Uterus (tissue), 4 donors: ENCODE measurements around the gene SP1. TPM values are rescaled to one million over a fixed set of nuclear protein-coding genes. Genes with fewer than 3 reads are reported as not detected.
"Not testable (repeated sequence)": the region's sequence is repeated elsewhere in the genome, so short reads cannot be mapped to it uniquely, and the experiment has no call there.

Experiments
- DNase-seq, 2 donors: peaks; one replicate each; pipeline ENCODE4 v3.0.0-alpha.2; 2019 to 2020
- H3K27ac ChIP-seq, 2 donors: fragments of 200-600 bp; sonication (generic); 1 replicate in 1 of 2; 2 replicates in 1 of 2; pipeline ENCODE4 v1.5.1; 2016 to 2018
- H3K27me3 ChIP-seq, 2 donors: fragments of 200-600 bp; sonication (generic); one replicate each; pipeline ENCODE4 v1.5.1; 2018 to 2019; ENCODE audit warnings: control low read depth in 1 of 2
- H3K36me3 ChIP-seq, 2 donors: fragments of 200-600 bp; sonication (generic); one replicate each; pipeline ENCODE4 v1.5.1; 2019; ENCODE audit warnings: control low read depth in 1 of 2
- H3K4me1 ChIP-seq, 2 donors: fragments of 200-600 bp; sonication (generic); one replicate each; pipeline ENCODE4 v1.5.1; 2018 to 2019; ENCODE audit warnings: control low read depth in 1 of 2
- H3K4me3 ChIP-seq, 2 donors: fragments of 200-600 bp; sonication (generic); 1 replicate in 1 of 2; 2 replicates in 1 of 2; pipeline ENCODE4 v1.5.1; 2018 to 2019; ENCODE audit warnings: mild to moderate bottlenecking in 1 of 2
- H3K9me3 ChIP-seq, 2 donors: fragments of 200-600 bp; sonication (generic); one replicate each; pipeline ENCODE4 v1.5.1; 2019; ENCODE audit warnings: control low read depth in 1 of 2
- POLR2A ChIP-seq, 2 donors: fragments of 450-650 bp; IDR thresholded peaks; one replicate each; pipeline ENCODE4 v1.6.1; 2016; ENCODE audit warnings: antibody characterized with exemption in 2 of 2, mild to moderate bottlenecking in 1 of 2, moderate library complexity in 1 of 2
- intact Hi-C: fragments of 100-400 bp; cut with DNase I; formaldehyde crosslinking; loops from one replicate; pipeline ENCODE4 v1.15.1; 2023; ENCODE audit warnings: low total_unique reads
- total RNA-seq, 4 donors: library from RNA; depleted of rRNA in 3 of 4; stranded (reverse); fragments of >200 nt in 3 of 4; gene quantifications; one replicate each; pipeline versions ENCODE4 v1.1.0 to v1.2.4, GENCODE V29; 2014 to 2023
- TF ChIP-seq, protein P1 (sequence below), 4 experiments: fragments of 200-600 bp in 2 of 4; fragments of 450-650 bp in 2 of 4; sonication (generic) in 2 of 4; IDR thresholded peaks; one replicate each; pipeline ENCODE4 v1.5.1; 2016 to 2019; ENCODE audit warnings: antibody characterized with exemption in 4 of 4, mild to moderate bottlenecking in 2 of 4, moderate library complexity in 1 of 4
- donor health status: DM: yes; HTN: yes; CAD: no.

Gene SP1
- 100 to 1,000 TPM in 2 of 4 donors, 10 to 100 TPM in 2; 58.8 to 127 (median 90.7) TPM for total RNA-seq

DNA sequence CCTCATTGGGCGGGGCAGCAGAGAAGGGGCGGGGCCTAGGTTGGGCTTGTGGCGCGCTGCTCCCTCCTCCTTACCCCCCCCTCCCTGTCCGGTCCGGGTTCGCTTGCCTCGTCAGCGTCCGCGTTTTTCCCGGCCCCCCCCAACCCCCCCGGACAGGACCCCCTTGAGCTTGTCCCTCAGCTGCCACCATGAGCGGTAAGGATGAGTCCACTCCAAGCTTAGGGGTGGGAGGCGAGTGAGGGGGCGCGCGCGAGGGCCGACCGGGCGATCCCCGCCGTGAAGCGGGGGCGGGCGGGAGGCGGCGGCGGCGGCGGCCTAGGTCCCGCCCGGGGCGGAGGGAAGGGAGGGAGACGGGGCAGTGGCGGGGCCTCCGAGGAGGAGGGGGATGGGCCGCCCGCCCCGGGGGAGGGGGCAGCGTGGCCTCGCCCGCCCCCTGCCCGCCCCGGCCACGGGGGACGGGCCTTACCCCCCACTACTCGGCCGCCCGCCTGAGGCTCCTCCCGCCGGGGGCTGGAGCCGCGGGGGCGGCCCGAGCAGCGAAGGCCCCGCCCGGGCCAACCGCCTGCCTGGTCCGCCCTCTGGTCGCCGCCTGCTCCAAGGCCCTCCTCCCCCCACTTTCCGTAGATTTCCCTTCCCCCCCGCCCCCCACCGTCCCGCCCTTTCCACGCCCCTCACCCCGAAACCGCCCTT, at the start of gene SP1:
Gene SP1 (plus strand): TSS at position 73 of the 690 bp plus-strand sequence. CDS start 116 bp downstream, at position 189.
- peak in 1 of 2 donors; percentile 82 for TF ChIP-seq POLR2A (IDR thresholded peaks at IDR 0.05)
- TF ChIP-seq, protein P1, sequence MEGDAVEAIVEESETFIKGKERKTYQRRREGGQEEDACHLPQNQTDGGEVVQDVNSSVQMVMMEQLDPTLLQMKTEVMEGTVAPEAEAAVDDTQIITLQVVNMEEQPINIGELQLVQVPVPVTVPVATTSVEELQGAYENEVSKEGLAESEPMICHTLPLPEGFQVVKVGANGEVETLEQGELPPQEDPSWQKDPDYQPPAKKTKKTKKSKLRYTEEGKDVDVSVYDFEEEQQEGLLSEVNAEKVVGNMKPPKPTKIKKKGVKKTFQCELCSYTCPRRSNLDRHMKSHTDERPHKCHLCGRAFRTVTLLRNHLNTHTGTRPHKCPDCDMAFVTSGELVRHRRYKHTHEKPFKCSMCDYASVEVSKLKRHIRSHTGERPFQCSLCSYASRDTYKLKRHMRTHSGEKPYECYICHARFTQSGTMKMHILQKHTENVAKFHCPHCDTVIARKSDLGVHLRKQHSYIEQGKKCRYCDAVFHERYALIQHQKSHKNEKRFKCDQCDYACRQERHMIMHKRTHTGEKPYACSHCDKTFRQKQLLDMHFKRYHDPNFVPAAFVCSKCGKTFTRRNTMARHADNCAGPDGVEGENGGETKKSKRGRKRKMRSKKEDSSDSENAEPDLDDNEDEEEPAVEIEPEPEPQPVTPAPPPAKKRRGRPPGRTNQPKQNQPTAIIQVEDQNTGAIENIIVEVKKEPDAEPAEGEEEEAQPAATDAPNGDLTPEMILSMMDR (IDR thresholded peaks at IDR 0.05), result no peak
- Histone ChIP-seq H3K27ac (peak within 1 kb of the TSS; percentile 100), H3K27me3 (no peaks in the 10 kb centered on the region), H3K4me1 (peaks cover 10 to 27% of the 10 kb centered on the region in 2 donors), H3K9me3 (no peaks in the 10 kb centered on the region), H3K4me3 (peak within 1 kb of the TSS; percentile 71 to 90), H3K36me3 (no peaks in the 10 kb centered on the region)
- intact Hi-C loops, result no loop called here
- peak; percentile 90 to 93 for DNase-seq

DNA sequence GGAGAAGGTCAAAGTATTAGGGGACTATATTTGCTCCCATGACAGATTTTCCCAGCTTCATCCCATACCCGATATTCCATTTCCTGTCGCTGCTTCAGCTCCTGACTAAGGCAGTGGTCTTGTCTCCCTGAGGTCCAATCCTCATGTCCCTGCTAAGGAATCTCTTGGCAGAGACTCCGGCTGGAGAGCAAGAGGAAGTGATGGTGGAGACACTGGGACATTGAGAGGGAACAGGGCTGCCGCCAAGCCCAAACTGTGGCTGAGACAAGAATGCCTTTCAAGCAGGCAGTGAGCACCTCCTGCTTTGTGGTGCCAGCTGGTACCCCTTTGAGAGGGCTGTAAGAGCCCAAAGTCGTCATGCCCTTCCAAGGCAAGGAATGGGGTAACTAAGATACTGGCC, 49.3 kb upstream of the SP1 start:
- TF ChIP-seq POLR2A (IDR thresholded peaks at IDR 0.05), result no peak
- no peak for DNase-seq
- intact Hi-C loops, result no loop called here
- Histone ChIP-seq H3K27me3 (no peaks in the 10 kb centered on the region), H3K36me3 (no peaks in the 10 kb centered on the region), H3K4me3 (no peak overlapping the region), H3K4me1 (no peaks in the 10 kb centered on the region), H3K27ac (no peak overlapping the region), H3K9me3 (no peaks in the 10 kb centered on the region)

DNA sequence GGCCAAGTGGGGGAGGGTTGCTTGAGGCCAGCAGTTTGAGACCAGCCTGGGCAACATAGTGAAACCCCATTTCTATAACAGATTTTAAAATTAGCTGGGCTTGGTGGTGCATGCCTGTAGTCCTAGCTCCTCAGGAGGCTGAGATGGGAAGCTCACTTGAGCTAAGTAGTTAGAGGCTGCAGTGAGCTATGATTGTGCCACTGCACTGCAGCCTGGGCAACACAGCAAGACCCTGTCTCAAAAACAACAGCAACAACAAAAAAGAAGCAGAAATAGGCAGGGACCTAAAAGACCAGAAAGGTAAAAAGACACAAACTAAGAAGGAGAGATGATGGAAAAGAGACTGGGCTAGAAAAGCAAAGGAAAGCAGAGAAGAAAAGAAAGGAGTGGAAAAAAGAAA, 47.6 kb upstream of the SP1 start:
- H3K27me3 ChIP-seq, DNase-seq, intact Hi-C loops, H3K27ac ChIP-seq, H3K9me3 ChIP-seq, H3K4me3 ChIP-seq, H3K36me3 ChIP-seq, H3K4me1 ChIP-seq: not testable (repeated sequence)

DNA sequence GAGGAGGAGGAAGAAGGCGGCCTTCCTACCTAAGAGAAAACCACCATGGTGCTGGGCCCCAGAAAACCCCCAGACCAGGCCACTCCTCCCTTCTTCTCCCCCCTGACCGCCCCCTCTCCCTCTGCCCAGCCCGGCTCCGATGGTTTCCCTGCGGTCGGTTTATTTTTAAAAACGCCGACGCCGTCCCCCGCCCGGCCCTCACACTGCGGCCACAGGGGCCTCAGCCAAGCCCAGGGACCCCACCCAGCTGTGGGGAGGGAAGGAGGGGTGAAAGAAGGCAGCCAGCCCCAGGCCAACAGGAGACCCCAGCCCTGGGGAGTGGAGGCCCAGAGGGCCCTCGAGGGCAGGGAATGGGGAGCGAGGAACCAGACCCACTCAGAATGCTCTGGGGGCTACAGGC, 47.2 kb upstream of the SP1 start:
- TF ChIP-seq, protein P1 (IDR thresholded peaks at IDR 0.05), result no peak
- no peak for TF ChIP-seq POLR2A (IDR thresholded peaks at IDR 0.05)
- no peaks in the 10 kb centered on the region for H3K36me3 ChIP-seq
- no peak for DNase-seq
- H3K4me3 ChIP-seq, result no peak overlapping the region
- no peaks in the 10 kb centered on the region for H3K27me3 ChIP-seq
- H3K27ac ChIP-seq, result no peak overlapping the region
- no peaks in the 10 kb centered on the region for H3K4me1 ChIP-seq
- intact Hi-C loops, result no loop called here
- H3K9me3 ChIP-seq, result no peaks in the 10 kb centered on the region

DNA sequence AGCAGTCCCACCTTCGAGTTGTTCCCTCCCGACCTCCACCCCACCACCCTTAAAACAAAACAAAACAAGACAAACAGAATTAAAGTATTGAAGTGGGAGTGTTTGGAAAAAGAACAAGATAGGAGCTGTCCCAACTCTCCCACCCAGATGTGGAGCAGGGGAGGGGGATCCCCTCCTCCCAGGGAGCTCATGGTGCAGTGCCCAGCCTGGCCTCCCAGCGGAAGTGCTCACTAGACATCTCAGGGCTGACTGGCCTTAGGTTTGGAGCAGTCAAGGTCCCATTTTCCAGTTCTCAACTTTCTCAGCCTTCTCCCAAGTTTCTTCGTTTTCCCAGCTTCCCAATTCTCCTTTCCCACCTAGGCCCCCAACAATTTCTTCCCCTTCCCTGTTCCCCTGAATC, 46.7 kb upstream of the SP1 start:
- Histone ChIP-seq H3K36me3 (no peaks in the 10 kb centered on the region), H3K27ac (no peak overlapping the region), H3K4me1 (no peaks in the 10 kb centered on the region), H3K9me3 (no peaks in the 10 kb centered on the region), H3K4me3 (no peak overlapping the region), H3K27me3 (no peaks in the 10 kb centered on the region)
- intact Hi-C loops, result no loop called here
- DNase-seq, result no peak
- TF ChIP-seq, protein P1 (IDR thresholded peaks at IDR 0.05), result no peak
- TF ChIP-seq POLR2A (IDR thresholded peaks at IDR 0.05), result no peak

DNA sequence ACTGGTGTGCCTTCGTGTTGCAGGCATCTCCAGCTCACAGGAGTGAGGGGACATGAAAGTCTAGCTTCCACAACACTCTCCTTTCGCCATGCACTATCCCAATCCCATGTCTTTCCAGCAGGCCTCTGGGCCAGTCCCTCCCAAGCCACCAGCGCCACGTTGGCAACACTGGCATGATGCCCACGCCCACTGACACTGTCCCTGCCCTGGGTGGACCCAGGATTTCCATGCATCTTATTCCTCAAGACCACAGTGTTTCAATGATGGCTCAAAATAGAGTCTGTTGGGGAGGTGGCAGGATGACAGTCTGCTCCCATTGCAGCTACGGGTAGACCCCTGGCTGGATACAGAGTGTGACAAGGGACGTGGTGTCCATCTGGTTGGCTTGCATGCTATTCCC, 46.1 kb upstream of the SP1 start:
- Histone ChIP-seq H3K9me3 (no peaks in the 10 kb centered on the region), H3K4me3 (no peak overlapping the region), H3K4me1 (no peaks in the 10 kb centered on the region), H3K27ac (no peak overlapping the region), H3K36me3 (no peaks in the 10 kb centered on the region), H3K27me3 (no peaks in the 10 kb centered on the region)
- TF ChIP-seq, protein P1 (IDR thresholded peaks at IDR 0.05), result no peak
- TF ChIP-seq POLR2A (IDR thresholded peaks at IDR 0.05), result no peak
- intact Hi-C loops, result no loop called here
- DNase-seq, result no peak
